Measurements from ENCODE around the gene PXMP4. TPM values are rescaled to one million over a fixed set of nuclear protein-coding genes. Genes with fewer than 3 reads are reported as not detected.

The PXMP4 gene
- polyA plus RNA-seq, 1 donor from 2014 or later = 3.1 TPM

- Histone ChIP-seq H2AFZ (ENCODE audit: low read depth, low read length) (no peak overlapping the region), H3K36me3 (ENCODE audit: insufficient read depth, low read length) (no peaks in the 10 kb centered on the region), H3K9me3 (ENCODE audit: low read length) (no peaks in the 10 kb centered on the region), H3K79me2 (replicated peaks; ENCODE audit: insufficient read depth, low read length) (peaks cover 10% of the 10 kb centered on the region), H4K20me1 (ENCODE audit: insufficient read depth) (no peaks in the 10 kb centered on the region), H3K27ac (ENCODE audit: low read length) (no peak overlapping the region), H3F3A (ENCODE audit: insufficient read depth, low read length, poor library complexity, severe bottlenecking) (no peaks in the 10 kb centered on the region), H3K27me3 (ENCODE audit: insufficient read depth, low read depth, low read length) (no peaks in the 10 kb centered on the region), H3K9ac (ENCODE audit: low read length) (no peak overlapping the region), H3K4me3 (ENCODE audit: low read length) (no peak overlapping the region), H3K4me2 (ENCODE audit: low read length) (no peak overlapping the region), H3K9me2 (ENCODE audit: insufficient read depth, low read length) (no peaks in the 10 kb centered on the region)
- no peak for TF ChIP-seq EZH2 (IDR thresholded peaks at IDR 0.05; ENCODE audit: borderline replicate concordance, insufficient read depth, low read length, poor library complexity, severe bottlenecking)
- no peak for TF ChIP-seq REST (IDR thresholded peaks at IDR 0.05; ENCODE audit: borderline replicate concordance)
- no peak for TF ChIP-seq MXI1 (conservative IDR thresholded peaks at IDR 0.05; ENCODE audit: poor library complexity, severe bottlenecking)
- no peak for TF ChIP-seq EP300 (conservative IDR thresholded peaks at IDR 0.05; ENCODE audit: poor library complexity, severe bottlenecking)
- TF ChIP-seq TAF1 (IDR thresholded peaks at IDR 0.05; ENCODE audit: low read depth) = no peak
Observed at GRCh38 chr20:33681288-33681687, 38.8 kb downstream of the PXMP4 start.

GRCh38 chr20:33680686-33681085 lies 39.4 kb downstream of the PXMP4 start:
- Histone ChIP-seq H3K27me3 (ENCODE audit: insufficient read depth, low read depth, low read length) (no peaks in the 10 kb centered on the region), H3K36me3 (ENCODE audit: insufficient read depth, low read length) (no peaks in the 10 kb centered on the region), H3K9me3 (ENCODE audit: low read length) (no peaks in the 10 kb centered on the region), H3K27ac (ENCODE audit: low read length) (no peak overlapping the region), H2AFZ (ENCODE audit: low read depth, low read length) (no peak overlapping the region), H3K79me2 (replicated peaks; ENCODE audit: insufficient read depth, low read length) (peaks cover 10% of the 10 kb centered on the region), H3K4me3 (ENCODE audit: low read length) (no peak overlapping the region), H4K20me1 (ENCODE audit: insufficient read depth) (no peaks in the 10 kb centered on the region), H3F3A (ENCODE audit: insufficient read depth, low read length, poor library complexity, severe bottlenecking) (no peaks in the 10 kb centered on the region), H3K9me2 (ENCODE audit: insufficient read depth, low read length) (no peaks in the 10 kb centered on the region), H3K4me2 (ENCODE audit: low read length) (no peak overlapping the region), H3K9ac (ENCODE audit: low read length) (no peak overlapping the region)
- TF ChIP-seq TAF1 (IDR thresholded peaks at IDR 0.05; ENCODE audit: low read depth) (no peak), EP300 (conservative IDR thresholded peaks at IDR 0.05; ENCODE audit: poor library complexity, severe bottlenecking) (no peak), EZH2 (IDR thresholded peaks at IDR 0.05; ENCODE audit: borderline replicate concordance, insufficient read depth, low read length, poor library complexity, severe bottlenecking) (no peak), REST (IDR thresholded peaks at IDR 0.05; ENCODE audit: borderline replicate concordance) (no peak), MXI1 (conservative IDR thresholded peaks at IDR 0.05; ENCODE audit: poor library complexity, severe bottlenecking) (no peak), CTCF (IDR thresholded peaks at IDR 0.05; ENCODE audit: poor library complexity, severe bottlenecking) (no peak), SMC3 (conservative IDR thresholded peaks at IDR 0.05; ENCODE audit: poor library complexity) (no peak), POLR2AphosphoS5 (IDR thresholded peaks at IDR 0.05) (no peak), RAD21 (conservative IDR thresholded peaks at IDR 0.05) (no peak)

Measured in neural cell (in vitro differentiated cells).